ENCODE data around the gene SH3BGRL. TPM values are rescaled to one million over a fixed set of nuclear protein-coding genes. Genes with fewer than 3 reads are reported as not detected.

Gene SH3BGRL
- total RNA-seq, 1 donor from 2014 or later: 192 TPM

DNA sequence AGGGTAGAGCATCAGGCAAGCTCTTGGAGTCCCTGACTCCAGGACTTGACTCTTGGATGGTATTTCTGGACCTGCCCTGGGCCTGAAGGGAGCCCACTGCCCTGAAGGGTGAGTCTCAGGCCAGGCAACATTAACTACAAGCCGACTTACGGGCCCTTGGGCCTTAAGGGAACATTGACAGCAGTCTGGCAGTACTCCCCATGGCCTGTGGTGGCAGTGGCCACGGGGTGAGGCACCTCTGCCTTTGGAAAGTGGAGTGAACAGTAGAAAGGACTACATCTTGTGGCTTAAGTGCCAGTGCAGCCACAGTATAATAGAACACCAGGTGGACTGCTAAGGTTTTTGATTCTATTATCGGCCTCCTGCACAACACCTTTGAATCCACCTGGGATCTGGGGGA, 36.3 kb downstream of the SH3BGRL start:
- Histone ChIP-seq H3K4me1 (no peaks in the 10 kb centered on the region), H3K9me3 (no peaks in the 10 kb centered on the region), H3K27ac (no peak overlapping the region), H3K36me3 (no peaks in the 10 kb centered on the region), H3K27me3 (ENCODE audit: low read depth) (no peaks in the 10 kb centered on the region), H3K4me3 (no peak overlapping the region)
- TF ChIP-seq, protein P1, sequence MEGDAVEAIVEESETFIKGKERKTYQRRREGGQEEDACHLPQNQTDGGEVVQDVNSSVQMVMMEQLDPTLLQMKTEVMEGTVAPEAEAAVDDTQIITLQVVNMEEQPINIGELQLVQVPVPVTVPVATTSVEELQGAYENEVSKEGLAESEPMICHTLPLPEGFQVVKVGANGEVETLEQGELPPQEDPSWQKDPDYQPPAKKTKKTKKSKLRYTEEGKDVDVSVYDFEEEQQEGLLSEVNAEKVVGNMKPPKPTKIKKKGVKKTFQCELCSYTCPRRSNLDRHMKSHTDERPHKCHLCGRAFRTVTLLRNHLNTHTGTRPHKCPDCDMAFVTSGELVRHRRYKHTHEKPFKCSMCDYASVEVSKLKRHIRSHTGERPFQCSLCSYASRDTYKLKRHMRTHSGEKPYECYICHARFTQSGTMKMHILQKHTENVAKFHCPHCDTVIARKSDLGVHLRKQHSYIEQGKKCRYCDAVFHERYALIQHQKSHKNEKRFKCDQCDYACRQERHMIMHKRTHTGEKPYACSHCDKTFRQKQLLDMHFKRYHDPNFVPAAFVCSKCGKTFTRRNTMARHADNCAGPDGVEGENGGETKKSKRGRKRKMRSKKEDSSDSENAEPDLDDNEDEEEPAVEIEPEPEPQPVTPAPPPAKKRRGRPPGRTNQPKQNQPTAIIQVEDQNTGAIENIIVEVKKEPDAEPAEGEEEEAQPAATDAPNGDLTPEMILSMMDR (IDR thresholded peaks at IDR 0.05): no peak
- ATAC-seq (no peak), DNase-seq (no peak)
- intact Hi-C loops (cut with DNase I): no loop called here

DNA sequence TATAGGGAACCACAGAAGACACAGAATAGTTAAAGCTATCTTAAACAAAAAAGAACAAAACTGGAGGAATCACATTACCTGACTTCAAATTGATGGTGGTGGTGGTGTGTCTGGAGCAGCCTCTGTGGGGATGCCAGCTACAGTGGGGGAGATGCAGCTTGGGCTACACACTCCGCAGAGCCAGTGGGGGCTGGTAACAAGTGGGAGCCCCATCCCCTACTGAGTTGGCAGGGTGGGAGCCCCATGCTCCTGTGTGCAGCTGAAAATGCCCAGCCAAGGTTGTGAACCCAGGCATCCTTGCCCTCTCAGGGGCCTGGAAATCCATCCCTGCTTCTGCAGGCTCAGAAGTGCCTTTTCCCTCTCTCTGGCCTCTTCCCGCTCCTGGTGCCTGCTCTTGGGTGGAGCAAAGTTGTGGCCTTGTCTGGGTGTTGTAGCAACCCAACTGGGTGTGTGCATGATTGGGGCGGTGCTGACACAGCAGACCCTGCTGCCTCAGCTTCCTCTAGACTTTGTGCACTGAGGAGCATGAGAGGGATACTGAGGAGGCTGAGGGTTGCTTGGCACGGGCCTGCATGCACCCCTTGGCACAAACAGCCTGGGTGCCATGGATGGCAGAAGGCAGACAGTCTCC, 38.9 kb downstream of the SH3BGRL start:
- no peaks in the 10 kb centered on the region for H3K9me3 ChIP-seq
- ATAC-seq (no peak), DNase-seq (no peak)
- no peaks in the 10 kb centered on the region for H3K36me3 ChIP-seq
- no peak overlapping the region for H3K27ac ChIP-seq
- H3K4me1 ChIP-seq: no peaks in the 10 kb centered on the region
- H3K27me3 ChIP-seq (ENCODE audit: low read depth): no peaks in the 10 kb centered on the region
- H3K4me3 ChIP-seq: no peak overlapping the region
- intact Hi-C loops (cut with DNase I): no loop called here
- TF ChIP-seq, protein P1 (IDR thresholded peaks at IDR 0.05): no peak

DNA sequence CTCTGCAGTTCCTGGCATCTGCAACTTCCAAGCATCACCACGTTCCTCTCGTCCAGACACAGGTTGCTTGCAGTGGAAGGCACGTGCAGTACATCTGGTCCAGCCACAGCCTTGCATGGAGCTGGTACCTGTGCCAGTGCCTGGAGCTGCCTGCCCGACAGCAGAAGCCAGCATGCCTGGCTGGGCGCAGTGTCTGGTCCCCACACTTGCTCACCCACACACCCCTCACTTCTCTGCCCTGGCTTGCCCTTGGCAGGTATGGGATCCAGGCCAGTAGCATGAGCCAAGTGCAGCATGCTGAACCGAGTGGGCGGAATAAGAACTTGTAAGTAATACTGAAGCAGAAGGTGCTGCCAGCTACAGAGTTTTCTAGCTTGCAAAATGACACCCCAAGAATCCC, 39.9 kb downstream of the SH3BGRL start:
- Histone ChIP-seq H3K4me1 (no peaks in the 10 kb centered on the region), H3K27me3 (ENCODE audit: low read depth) (no peaks in the 10 kb centered on the region), H3K4me3 (no peak overlapping the region), H3K9me3 (no peaks in the 10 kb centered on the region), H3K36me3 (no peaks in the 10 kb centered on the region), H3K27ac (no peak overlapping the region)
- ATAC-seq (no peak), DNase-seq (no peak)
- TF ChIP-seq, protein P1 (IDR thresholded peaks at IDR 0.05): no peak
- intact Hi-C loops (cut with DNase I): no loop called here

DNA sequence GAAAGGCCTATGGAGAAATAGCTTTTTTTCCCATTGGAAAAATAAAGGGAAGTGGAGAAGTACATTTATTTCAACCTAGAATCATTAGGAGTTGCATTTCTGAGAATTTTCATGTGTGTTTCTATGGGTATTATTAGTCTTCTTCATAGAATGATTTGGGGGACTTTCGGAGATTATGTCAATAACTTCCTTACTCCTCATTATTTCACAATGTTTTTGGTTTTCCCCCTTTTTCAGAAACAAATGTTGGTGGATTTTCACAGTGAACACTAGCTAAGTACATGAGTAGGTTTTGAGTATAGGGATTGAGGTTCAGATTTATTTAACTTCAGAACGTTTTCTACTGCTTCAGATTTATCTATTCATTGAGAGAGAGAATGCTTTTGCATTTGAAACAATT, 54.0 kb downstream of the SH3BGRL start:
- DNase-seq (no peak), ATAC-seq (no peak)
- H3K4me1 ChIP-seq: peaks cover 21% of the 10 kb centered on the region
- no peak overlapping the region for H3K4me3 ChIP-seq
- no peak overlapping the region for H3K27ac ChIP-seq
- TF ChIP-seq, protein P1 (IDR thresholded peaks at IDR 0.05): no peak
- intact Hi-C loops (cut with DNase I): no loop called here
- no peaks in the 10 kb centered on the region for H3K9me3 ChIP-seq
- H3K27me3 ChIP-seq (ENCODE audit: low read depth): no peaks in the 10 kb centered on the region
- no peaks in the 10 kb centered on the region for H3K36me3 ChIP-seq

DNA sequence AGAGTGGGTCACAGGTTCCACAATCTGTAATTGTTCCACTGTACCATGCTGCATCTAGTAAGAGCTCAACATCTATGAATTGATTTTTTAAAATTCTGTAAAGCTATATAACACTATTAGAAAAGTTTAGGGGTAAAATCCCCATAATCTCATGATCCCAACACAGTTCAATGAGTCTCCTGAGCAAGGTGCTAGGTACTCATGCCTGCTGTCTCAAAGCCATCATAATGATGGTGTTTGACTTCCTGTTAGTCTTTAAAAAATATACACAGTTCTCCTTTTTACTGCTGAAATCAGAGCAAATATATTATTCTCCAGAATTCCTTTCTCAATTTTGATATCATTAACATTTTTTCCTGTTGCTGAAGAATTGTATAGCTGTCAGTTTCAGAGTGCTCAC, 55.9 kb downstream of the SH3BGRL start:
- no peak overlapping the region for H3K27ac ChIP-seq
- no peak for ATAC-seq
- intact Hi-C loops (cut with DNase I): no loop called here

More for the DNA sequence above, 55.9 kb downstream of the SH3BGRL start:
- H3K4me3 ChIP-seq: no peak overlapping the region
- H3K36me3 ChIP-seq: no peaks in the 10 kb centered on the region
- H3K9me3 ChIP-seq: no peaks in the 10 kb centered on the region
- peaks cover 21% of the 10 kb centered on the region for H3K4me1 ChIP-seq
- no peaks in the 10 kb centered on the region for H3K27me3 ChIP-seq (ENCODE audit: low read depth)
- DNase-seq: no peak
- TF ChIP-seq, protein P1 (IDR thresholded peaks at IDR 0.05): no peak

Data from lower lobe of right lung (tissue), 2 donors.